Measurements from ENCODE around the gene RRAD.

RRAD gene

DNA sequence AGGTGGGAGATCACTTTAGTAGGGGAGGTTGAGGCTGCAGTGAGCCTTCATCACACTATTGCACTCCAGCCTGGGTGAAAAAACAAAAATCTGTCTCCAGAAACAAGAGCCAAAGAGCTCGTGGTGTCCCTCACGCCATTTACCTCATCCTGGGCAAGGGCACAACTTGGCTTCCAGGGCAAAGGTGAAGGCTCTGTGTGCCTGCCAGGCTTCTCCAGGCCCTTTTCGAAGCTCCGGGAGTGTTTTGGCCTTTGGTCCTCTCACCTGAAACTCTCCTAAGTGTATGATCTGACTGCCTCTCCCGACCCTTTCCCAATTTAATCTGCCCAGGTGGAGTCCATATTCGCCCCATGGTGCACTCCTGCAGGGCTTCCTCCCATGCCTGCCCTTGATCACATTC, 24.1 kb upstream of the RRAD start (continued):
- TF ChIP-seq, protein P1, sequence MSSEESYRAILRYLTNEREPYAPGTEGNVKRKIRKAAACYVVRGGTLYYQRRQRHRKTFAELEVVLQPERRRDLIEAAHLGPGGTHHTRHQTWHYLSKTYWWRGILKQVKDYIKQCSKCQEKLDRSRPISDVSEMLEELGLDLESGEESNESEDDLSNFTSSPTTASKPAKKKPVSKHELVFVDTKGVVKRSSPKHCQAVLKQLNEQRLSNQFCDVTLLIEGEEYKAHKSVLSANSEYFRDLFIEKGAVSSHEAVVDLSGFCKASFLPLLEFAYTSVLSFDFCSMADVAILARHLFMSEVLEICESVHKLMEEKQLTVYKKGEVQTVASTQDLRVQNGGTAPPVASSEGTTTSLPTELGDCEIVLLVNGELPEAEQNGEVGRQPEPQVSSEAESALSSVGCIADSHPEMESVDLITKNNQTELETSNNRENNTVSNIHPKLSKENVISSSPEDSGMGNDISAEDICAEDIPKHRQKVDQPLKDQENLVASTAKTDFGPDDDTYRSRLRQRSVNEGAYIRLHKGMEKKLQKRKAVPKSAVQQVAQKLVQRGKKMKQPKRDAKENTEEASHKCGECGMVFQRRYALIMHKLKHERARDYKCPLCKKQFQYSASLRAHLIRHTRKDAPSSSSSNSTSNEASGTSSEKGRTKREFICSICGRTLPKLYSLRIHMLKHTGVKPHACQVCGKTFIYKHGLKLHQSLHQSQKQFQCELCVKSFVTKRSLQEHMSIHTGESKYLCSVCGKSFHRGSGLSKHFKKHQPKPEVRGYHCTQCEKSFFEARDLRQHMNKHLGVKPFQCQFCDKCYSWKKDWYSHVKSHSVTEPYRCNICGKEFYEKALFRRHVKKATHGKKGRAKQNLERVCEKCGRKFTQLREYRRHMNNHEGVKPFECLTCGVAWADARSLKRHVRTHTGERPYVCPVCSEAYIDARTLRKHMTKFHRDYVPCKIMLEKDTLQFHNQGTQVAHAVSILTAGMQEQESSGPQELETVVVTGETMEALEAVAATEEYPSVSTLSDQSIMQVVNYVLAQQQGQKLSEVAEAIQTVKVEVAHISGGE (tag by site-specific recombination; conservative IDR thresholded peaks at IDR 0.05; ENCODE audit: low read depth), result no peak

DNA sequence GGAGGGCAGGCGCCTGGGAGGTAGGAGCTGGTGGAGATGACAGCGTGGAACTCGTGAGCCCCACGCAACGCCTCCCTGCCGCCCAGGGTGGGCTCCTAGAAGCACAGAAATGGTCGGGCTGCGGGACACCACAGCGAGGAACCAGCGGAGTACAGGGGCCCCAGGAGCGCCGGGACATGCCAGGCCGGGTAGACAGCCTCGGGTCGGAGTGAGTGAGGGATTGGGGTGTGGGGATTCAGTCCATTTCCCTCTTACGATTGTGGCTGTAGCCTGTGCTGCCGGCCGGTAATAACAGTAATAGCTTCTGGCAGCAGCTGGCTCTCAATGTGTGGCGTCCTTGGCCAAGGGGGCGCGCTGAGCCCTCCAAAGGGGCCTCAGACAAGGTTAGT, 23.5 kb upstream of the RRAD start:
- POLR2A ChIA-PET, result no interaction called here

DNA sequence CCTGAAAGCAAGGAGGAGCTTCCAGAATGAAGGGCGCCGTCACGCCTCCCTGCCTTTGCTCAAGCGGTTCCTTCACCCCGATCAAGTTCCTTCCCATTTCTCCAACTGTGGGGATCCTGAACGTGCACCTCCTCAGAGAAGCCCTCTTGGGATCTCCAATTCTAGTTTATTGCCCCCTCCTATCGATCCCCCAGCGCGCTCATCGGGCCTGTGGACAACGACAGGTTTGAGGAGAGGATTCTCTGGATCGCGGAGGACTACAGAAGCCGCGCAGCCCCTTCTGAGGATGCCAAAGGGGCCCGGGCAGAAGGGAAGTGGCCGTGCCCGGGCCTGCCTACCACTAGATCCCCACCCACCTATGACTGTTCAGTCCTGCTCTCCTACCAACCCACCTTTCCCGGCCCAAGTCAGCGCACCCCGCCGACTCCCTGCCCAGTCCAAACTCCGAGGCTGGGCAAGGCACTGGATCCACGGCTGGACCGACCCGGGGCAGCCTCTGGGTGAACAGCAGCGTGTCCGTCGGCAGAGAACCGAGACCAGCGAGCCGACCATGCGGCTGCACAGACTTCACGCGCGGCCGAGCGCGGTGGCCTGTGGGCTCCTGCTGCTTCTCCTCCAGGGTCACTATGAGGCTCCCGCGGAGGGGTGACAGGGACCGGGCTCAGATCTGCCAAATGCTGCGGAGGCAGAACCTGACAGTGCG, 22.9 kb upstream of the RRAD start:
- ChIA-PET POLR2A (no interaction called here), CTCF (interaction anchor here (1.0 to 1.1 kb wide), 2 partner anchors 10 to 21 kb away, joined by 3 read pairs; no protein-coding TSS in a partner anchor)
- TF ChIP-seq KLF8 (tag by site-specific recombination; IDR thresholded peaks at IDR 0.05), result no peak
- no peak overlapping the region for H3K4me3 ChIP-seq (ENCODE audit: low read depth, low read length)
- no peaks in the 10 kb centered on the region for H3K9me3 ChIP-seq (ENCODE audit: control insufficient read depth, insufficient read depth, low read depth, low read length)
- H3K36me3 ChIP-seq (ENCODE audit: control insufficient read depth in 2 of 2, insufficient read depth in 1 of 2, low read length in 2 of 2), result peaks cover 0 to 7% of the 10 kb centered on the region in 2 experiments; a peak in 1 of 3 replicates
- H3K27ac ChIP-seq (ENCODE audit: extremely low read depth, low read depth, low read length), result no peak overlapping the region
- no peaks in the 10 kb centered on the region for H3K4me1 ChIP-seq (ENCODE audit: control insufficient read depth, insufficient read depth, low read length)

More for the DNA sequence above, 23.5 kb upstream of the RRAD start:
- CTCF ChIA-PET, result interaction anchor here (1.1 kb wide), 1 partner anchor 10 kb away, joined by 3 read pairs; no protein-coding TSS in a partner anchor
- H3K4me3 ChIP-seq (ENCODE audit: low read depth, low read length), result no peak overlapping the region
- TF ChIP-seq MZF1 (tag by site-specific recombination; IDR thresholded peaks at IDR 0.05; ENCODE audit: borderline replicate concordance), result no peak
- TF ChIP-seq ZBTB17 (tag by site-specific recombination; IDR thresholded peaks at IDR 0.05), result no peak
- TF ChIP-seq ZNF701 (tag by site-specific recombination; IDR thresholded peaks at IDR 0.05), result no peak
- TF ChIP-seq GLI4 (tag by site-specific recombination; IDR thresholded peaks at IDR 0.05), result no peak
- TF ChIP-seq, protein P2, sequence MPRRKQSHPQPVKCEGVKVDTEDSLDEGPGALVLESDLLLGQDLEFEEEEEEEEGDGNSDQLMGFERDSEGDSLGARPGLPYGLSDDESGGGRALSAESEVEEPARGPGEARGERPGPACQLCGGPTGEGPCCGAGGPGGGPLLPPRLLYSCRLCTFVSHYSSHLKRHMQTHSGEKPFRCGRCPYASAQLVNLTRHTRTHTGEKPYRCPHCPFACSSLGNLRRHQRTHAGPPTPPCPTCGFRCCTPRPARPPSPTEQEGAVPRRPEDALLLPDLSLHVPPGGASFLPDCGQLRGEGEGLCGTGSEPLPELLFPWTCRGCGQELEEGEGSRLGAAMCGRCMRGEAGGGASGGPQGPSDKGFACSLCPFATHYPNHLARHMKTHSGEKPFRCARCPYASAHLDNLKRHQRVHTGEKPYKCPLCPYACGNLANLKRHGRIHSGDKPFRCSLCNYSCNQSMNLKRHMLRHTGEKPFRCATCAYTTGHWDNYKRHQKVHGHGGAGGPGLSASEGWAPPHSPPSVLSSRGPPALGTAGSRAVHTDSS (tag by site-specific recombination; IDR thresholded peaks at IDR 0.05), result no peak
- TF ChIP-seq SALL2 (tag by site-specific recombination; IDR thresholded peaks at IDR 0.05; ENCODE audit: borderline replicate concordance), result no peak
- TF ChIP-seq ZSCAN16 (tag by site-specific recombination; IDR thresholded peaks at IDR 0.05), result no peak
- no peak for TF ChIP-seq ZNF184 (tag by site-specific recombination; IDR thresholded peaks at IDR 0.05)
- no peak for TF ChIP-seq ZNF670 (tag by site-specific recombination; IDR thresholded peaks at IDR 0.05; ENCODE audit: low read depth)
- TF ChIP-seq ZNF664 (tag by site-specific recombination; IDR thresholded peaks at IDR 0.05), result no peak
- no peak for TF ChIP-seq ZBTB20 (tag by site-specific recombination; IDR thresholded peaks at IDR 0.05)
- no peak overlapping the region for H3K27ac ChIP-seq (ENCODE audit: extremely low read depth, low read depth, low read length)
- H3K4me1 ChIP-seq (ENCODE audit: control insufficient read depth, insufficient read depth, low read length), result no peaks in the 10 kb centered on the region
- no peaks in the 10 kb centered on the region for H3K9me3 ChIP-seq (ENCODE audit: control insufficient read depth, insufficient read depth, low read depth, low read length)
- H3K36me3 ChIP-seq (ENCODE audit: control insufficient read depth in 2 of 2, insufficient read depth in 1 of 2, low read length in 2 of 2), result peaks cover 0 to 1% of the 10 kb centered on the region in 2 experiments; a peak in 1 of 3 replicates

DNA sequence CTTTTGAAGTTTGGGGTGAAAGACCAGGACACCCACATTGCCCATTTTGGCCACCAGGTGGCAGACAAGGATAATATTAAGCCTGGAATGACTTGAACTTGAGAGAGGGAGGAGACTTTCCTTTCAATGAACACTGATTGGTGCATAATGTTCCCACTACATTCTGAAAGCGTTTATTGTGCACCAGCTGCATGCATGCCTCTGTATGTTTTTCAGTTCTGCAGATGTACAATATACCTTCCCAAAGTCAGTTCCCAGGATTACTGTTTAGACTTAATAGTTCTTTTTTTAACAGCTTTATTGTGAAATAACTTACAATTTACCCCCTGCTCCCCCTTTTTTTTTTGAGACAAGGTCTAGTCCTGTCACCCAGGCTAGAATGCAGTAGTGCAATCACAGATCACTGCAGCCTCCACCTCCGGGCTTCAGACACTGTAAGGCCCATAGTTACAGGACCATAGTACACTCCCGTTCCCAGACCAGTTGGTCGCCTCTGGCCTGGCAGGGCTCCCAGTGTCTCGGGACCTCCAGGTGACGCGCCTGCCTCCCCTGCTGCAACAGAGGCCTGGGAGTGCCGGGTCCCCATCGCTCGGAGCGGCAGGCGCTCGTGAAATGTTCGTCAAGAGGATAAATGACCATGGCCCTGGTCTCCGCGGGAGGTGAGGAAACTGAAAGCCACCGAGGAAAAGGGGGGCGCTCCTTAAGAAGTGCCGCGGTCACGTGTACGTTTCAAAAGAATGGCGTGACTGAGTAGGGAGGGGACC, 22.1 kb upstream of the RRAD start:
- no peaks in the 10 kb centered on the region for H3K4me1 ChIP-seq (ENCODE audit: control insufficient read depth, insufficient read depth, low read length)
- H3K9me3 ChIP-seq (ENCODE audit: control insufficient read depth, insufficient read depth, low read depth, low read length), result no peaks in the 10 kb centered on the region
- no peak overlapping the region for H3K4me3 ChIP-seq (ENCODE audit: low read depth, low read length)
- CTCF ChIA-PET, result interaction anchor here (0.6 to 1.3 kb wide), 8 partner anchors 12 to 660 kb away, joined by 3 to 6 read pairs (median 4); partner anchors contain the start of genes CES3 and CIAO2B
- POLR2A ChIA-PET, result no interaction called here
- H3K27ac ChIP-seq (ENCODE audit: extremely low read depth, low read depth, low read length), result no peak overlapping the region
- H3K36me3 ChIP-seq (ENCODE audit: control insufficient read depth in 2 of 2, insufficient read depth in 1 of 2, low read length in 2 of 2), result peaks cover 0 to 15% of the 10 kb centered on the region in 2 experiments; a peak in 1 of 3 replicates
- no peak for TF ChIP-seq ZNF514 (tag by site-specific recombination; IDR thresholded peaks at IDR 0.05)
- no peak for TF ChIP-seq ZNF510 (tag by site-specific recombination; IDR thresholded peaks at IDR 0.05; ENCODE audit: insufficient replicate concordance)
- TF ChIP-seq, protein P3, sequence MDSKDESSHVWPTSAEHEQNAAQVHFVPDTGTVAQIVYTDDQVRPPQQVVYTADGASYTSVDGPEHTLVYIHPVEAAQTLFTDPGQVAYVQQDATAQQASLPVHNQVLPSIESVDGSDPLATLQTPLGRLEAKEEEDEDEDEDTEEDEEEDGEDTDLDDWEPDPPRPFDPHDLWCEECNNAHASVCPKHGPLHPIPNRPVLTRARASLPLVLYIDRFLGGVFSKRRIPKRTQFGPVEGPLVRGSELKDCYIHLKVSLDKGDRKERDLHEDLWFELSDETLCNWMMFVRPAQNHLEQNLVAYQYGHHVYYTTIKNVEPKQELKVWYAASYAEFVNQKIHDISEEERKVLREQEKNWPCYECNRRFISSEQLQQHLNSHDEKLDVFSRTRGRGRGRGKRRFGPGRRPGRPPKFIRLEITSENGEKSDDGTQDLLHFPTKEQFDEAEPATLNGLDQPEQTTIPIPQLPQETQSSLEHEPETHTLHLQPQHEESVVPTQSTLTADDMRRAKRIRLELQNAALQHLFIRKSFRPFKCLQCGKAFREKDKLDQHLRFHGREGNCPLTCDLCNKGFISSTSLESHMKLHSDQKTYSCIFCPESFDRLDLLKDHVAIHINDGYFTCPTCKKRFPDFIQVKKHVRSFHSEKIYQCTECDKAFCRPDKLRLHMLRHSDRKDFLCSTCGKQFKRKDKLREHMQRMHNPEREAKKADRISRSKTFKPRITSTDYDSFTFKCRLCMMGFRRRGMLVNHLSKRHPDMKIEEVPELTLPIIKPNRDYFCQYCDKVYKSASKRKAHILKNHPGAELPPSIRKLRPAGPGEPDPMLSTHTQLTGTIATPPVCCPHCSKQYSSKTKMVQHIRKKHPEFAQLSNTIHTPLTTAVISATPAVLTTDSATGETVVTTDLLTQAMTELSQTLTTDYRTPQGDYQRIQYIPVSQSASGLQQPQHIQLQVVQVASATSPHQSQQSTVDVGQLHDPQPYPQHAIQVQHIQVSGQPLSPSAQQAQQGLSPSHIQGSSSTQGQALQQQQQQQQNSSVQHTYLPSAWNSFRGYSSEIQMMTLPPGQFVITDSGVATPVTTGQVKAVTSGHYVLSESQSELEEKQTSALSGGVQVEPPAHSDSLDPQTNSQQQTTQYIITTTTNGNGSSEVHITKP (tag by site-specific recombination; IDR thresholded peaks at IDR 0.05), result peak; percentile 83
- TF ChIP-seq ZNF660 (tag by site-specific recombination; IDR thresholded peaks at IDR 0.05), result peak; percentile 27; the same call in 1 of the 2 replicates

Measured in HEK293 (cell line).